Stimulated activated CD8-positive, alpha-beta memory T cell treated with anti-CD3 and anti-CD28 coated beads, Interleukin-15, amount 100 ng/mL, for 1 hour (primary cell): Measurements from ENCODE around the gene TCF25.

Experiments used
- DNase-seq: peaks from one replicate; pipeline ENCODE4 v3.0.0-alpha.2; 2020; ENCODE audit warnings: low read depth

TCF25 gene

DNA sequence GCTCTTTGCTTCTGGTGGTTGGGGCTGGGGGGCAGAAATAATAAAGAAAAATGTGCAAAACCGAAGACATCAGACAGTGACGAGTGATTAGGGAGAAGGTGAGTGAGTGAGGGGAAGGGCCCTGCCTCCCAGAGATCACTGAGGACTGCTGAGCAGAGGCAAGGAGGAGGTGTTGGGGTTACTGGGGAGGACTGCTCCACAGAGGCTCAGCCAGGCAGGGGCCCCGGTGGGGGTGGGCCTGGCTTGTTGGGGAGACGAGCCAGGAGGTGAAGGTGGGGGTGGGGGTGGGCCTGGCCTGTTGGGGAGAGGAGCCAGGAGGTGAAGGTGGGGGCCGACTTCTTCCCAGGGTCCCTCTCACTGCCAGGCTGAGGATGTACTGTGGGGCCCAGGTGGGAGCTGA is 73.1 kb downstream of the TCF25 start:
- no peak for DNase-seq

DNA sequence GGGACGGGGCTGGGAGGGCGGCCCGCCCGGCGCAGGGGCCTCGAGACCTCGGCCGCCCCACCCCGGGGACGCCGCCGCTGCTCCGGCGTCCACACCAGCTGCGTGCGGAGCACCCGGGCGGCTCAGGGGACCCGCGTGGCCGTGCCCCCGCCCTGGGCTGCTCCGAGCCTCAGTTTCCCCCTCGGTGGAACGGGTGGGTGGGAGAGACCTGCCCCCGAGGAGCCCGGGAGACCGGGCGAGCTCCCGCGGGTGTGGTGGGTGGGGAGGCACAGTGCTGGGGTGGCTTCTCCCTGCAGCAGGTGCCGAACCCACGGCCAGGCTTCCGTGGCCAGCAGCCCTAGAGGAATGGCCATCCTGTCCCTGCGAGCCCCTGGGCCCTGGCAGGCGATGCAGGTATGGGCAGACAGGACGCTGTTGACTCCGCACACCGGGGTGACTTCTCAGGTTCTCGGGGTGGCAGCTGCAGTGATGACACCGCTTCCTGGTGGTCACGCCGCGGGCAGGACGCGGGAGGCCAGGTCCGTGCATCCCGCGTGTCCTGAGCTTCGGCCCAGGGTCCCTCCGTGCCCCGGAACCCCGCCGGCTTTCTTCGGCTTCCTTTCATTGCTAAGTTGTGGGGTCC is 75.8 kb downstream of the TCF25 start:
- DNase-seq = no peak

DNA sequence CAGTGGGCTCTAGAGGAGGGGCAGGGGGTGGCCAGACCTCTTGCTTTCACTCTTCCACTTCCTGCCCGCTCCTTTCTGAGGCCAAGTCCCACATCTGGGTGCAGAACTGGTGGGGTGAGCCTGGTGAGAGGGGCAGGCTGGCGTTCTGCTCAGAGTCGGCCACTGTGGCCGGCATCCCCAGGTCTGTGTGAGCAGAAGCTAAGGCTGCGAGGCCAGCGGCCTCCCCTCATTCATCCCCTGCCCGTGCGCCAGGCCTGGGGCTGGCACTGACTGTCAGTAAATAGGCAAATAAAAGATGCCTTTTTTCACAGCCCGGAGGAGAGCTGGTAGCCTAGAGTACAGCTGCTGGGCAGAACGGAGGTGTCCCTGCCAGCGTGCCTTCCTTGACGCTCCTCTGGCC is 76.4 kb downstream of the TCF25 start:
- DNase-seq = no peak

DNA sequence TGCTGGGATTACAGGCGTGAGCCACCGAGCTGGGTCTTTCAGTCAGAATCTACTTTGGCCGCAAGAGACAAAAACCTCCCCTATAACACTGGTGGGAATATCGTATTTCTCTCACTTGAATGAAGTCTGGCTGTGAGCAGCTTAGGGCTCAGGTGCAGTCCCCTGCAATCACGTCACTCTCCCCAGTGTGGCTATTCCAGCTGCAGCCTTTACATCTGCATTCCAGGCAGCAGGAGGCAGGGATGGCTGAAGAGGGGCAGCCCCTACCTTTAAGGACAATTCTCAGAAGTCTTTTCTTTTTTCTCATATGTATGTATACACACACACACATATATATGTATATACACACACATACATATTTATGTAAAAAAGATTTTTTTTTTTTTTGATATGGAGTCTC is 78.1 kb downstream of the TCF25 start:
- no peak for DNase-seq

DNA sequence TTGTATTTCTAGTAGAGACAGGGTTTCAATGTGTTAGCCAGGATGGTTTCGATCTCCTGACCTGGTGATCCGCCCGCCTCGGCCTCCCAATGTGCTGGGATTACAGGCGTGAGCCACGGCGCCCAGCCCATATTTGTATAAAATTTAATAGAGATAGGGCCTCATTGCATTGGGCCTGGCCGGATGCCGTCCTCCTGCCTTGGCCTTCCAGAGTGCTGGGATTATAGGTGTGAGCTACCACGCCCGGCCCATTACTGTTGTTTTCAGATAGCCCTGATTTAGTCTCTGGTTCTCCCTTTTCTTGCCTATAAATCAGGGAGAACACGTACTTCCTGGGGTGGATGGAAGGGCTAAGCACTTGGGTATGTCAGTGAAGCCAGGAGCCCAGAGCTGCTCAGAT is 78.7 kb downstream of the TCF25 start:
- DNase-seq = no peak

DNA sequence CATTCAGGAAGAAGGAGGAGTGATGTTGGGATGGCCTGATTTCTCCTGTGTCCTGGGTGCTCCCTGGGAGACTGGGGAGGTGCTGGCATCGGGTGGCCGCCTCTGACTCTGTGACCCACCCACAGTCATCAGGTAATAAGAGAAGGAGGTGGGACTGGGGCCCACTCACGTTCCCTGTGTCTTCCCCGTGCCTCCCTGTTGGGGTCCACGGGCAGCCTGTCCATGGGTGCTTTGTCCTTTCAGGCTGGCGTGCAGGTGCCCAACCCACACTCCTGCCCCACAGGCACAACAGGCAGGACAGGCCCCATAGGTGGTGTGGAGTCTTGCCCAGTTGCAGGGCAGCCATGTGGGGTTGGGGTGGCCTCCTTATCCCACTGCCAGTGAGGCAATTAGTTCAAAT is 79.2 kb downstream of the TCF25 start:
- DNase-seq = no peak

DNA sequence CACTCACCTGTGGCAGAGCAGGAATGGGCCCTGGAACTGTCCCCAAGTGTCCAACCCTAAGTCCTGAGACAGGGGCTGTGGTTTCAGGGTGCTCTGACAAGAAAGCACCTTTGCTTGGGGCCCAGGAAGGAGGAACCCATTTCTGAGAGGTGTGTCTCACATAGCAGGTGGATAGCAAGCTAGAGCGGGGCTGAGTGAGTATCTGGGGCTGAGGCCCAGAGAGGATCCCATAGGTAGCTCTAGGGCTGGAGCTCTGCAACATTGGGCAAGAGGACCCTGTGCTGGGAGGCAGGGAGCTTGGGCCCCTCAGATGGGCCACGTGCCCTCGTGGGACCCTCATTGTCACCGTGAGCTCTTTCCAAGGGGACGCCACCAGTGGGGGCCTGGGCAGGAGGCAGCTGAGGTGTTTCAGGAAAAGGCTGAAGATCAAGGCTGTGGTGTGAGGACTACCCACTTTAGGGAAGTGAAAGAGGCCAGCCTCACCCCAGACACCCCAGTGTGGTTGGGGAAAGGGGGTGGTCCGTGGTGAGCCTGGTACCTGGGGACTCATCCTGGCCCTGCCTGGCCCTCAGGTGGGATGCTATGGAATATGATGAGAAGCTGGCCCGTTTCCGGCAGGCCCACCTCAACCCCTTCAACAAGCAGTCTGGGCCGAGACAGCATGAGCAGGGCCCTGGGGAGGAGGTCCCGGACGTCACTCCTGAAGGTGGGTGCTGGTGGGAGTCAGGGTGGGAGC is 80.4 kb downstream of the TCF25 start:
- DNase-seq = no peak

DNA sequence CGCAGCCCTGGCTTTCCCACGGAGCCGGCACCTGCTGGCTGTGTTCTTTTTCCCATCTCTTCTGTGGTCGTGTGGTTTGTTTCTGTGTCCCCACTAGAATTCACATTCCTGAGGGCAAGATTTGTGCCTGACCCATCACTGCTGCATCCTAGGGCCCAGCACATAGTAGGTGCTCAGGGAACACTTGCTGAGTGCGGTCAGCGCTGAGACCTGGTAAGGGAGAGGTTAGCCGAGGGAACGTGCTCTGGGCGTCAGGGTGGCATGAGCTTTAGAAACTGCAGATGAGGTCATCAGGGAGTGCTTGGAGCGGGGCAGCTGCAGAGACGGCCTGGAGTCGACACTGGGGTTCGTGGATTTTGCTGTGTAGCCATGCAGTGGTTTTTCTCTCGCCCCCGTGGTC is 81.1 kb downstream of the TCF25 start:
- DNase-seq = no peak

DNA sequence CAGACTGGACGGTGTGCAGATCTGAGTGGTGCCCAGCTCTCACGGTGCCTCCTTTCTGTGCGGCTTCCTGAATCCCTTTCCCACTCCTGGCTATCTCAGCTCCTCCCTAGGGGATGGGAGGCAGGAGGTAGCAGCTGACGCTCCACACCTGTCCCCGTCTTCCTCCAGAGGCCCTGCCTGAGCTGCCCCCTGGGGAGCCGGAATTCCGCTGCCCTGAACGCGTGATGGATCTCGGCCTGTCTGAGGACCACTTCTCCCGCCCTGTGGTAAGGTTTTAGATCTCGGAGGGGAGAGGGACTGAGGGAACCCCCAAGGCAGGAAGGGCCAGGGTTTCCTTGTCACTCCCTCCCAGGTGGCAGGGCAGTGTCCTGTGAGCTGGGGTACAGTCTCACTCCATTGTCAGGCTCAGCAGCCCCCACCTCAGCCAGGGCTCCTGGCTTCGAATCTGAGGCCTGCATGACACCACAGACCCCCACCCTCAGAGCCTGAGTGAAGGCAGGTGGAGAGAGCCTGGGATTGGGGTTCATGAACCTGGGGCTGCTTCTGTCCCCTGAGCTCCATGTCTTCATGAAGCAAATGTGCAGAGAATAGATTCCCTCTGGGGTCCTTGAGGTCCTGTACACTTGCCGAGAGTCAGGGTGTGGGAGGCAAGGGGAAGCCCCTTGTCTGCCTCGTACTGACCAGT is 81.8 kb downstream of the TCF25 start:
- no peak for DNase-seq

DNA sequence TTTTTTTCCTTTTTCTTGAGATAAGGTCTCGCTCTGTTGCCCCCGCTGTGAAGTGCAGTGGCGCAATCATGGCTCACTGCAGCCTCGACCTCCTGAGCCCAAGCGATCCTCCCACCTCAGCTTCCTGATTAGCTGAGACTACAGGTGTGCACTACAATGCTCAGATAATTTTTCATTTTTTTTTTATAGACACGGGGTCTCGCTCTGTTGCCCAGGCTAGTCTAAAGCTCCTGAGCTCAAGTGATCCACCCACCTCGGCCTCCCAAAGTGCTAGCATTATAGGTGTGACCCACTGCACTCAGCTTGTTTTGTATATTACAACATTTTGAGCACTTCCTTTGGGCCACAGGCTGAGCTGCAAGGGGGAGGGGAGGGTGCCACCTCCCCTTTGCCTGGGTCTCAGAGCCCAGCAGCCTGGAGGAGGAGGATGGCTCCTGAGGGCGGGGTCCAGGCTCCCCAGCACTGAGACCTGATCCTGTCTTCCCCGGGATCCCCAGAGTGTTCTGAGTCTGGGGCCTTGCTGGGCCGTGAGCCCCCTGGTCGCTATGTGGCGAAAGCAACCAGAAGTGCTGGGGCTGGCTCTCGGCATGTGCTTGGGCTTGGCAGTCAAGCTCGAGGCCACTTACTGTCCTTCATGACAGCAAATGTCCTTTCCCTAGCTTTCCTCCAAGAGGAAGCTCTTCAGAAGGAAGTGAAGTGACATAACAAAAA is 83.3 kb downstream of the TCF25 start:
- no peak for DNase-seq

DNA sequence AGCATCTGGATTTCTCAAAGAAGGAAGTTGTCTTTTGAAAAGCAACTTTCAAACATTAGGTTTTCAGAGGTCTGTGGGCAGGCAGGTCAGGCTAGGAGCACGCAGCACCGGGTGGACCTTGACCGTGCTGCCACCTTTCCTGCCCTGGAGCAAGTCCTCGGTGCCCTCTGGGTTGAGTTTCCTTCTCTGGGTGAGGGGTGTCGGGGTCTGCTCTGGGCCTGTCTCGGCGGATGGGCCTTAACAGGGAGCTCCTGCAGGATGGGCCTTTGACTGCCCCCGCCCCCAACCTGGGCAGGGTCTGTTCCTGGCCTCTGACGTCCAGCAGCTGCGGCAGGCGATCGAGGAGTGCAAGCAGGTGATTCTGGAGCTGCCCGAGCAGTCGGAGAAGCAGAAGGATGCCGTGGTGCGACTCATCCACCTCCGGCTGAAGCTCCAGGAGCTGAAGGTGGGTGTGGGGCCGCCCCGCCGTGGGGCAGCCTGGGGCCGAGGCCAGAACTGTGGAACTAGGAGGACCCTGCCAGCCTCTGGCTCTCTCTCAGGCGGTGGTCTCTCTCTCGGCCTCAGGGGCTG is 83.9 kb downstream of the TCF25 start:
- DNase-seq = no peak

DNA sequence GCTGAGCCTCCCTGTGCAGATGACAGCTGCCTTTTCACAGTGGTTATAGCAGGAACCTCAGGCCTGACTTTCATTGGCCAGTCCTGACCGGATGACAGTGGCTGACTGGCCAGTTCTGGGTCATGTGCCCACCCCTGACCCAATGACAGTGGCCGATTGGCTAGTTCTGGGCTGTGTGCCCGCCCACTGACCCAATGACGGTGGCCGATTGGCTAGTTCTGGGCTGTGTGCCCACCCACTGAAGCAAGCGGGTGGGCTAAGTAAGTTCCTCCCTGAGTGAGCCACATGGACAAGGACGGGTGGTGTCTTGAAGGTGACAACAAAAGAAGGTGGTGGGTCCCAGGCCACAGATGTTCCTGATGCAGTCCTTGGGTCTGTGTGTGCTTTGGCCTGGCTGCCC is 84.7 kb downstream of the TCF25 start:
- no peak for DNase-seq

DNA sequence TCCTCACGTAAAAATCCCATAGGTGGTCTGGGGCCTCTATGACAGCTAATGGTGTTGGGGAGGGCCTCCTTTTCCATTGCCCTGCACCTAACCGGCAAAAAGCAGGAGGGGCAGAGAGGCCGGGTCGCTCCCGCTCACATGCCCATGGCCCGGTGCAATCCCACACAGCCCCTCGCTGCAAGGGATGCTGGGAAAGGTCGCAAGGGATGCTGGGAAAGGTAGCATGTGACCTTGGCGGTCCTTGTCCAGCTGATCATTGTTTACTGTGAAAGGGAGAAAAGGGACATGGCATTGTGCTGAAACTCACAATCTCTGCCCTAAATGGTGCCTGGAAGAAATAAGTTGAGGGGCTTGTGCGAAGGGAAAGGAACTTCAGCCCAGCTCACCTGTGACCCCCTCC is 85.2 kb downstream of the TCF25 start:
- DNase-seq = no peak

DNA sequence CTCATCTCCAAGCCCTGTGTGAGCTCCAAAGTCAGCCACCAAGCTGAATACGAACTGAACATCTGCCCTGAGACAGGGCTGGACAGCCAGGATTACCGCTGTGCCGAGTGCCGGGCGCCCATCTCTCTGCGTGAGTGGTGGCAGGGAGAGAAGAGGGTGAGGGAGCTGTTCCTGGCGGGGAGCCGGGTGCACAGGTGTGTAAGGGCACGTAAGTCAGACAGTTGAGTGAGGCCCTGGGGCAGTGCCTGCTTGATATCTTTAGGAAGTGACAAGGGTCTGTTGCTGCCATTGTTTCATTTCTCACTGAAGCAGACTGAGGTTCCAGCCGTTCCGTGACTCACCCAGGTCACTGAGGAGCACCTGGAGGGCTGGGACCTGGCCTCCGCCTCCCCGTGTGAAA is 87.6 kb downstream of the TCF25 start:
- no peak for DNase-seq
